T-cell (primary cell): ENCODE results near the gene MMEL1. TPM values are rescaled to one million over a fixed set of nuclear protein-coding genes. Genes with fewer than 3 reads are reported as not detected.
"Not testable (repeated sequence)": the region's sequence is repeated elsewhere in the genome, so short reads cannot be mapped to it uniquely, and the experiment has no call there.

Experiments used
- ATAC-seq, 4 experiments: fragments of 200-7000 bp in 3 of 4; fragments of 150-1000 bp in 1 of 4; cut with Tn5 transposase; replicated peaks in 1 of 4; 1 replicate in 3 of 4; 2 replicates in 1 of 4; pipeline ENCODE4 v1.10.0; 2021; ENCODE audit warnings: moderate library complexity in 3 of 4, mild to moderate bottlenecking in 2 of 4, moderate number of reproducible peaks in 1 of 4
- CTCF ChIA-PET, 2 donors: fragments of 300-600 bp; sonication (Branson Sonifier 250); formaldehyde crosslinking; loops; one replicate each; lab custom pipeline; 2022; ENCODE audit warnings: antibody characterized with exemption in 2 of 2; lab: Charles Lee
- POLR2A ChIA-PET, 2 donors: fragments of 300-600 bp; sonication (Branson Sonifier 250); formaldehyde crosslinking; loops; one replicate each; lab custom pipeline; 2022; ENCODE audit warnings: antibody characterized with exemption in 2 of 2; lab: Charles Lee
- DNase-seq, 35 experiments: peaks; one replicate each; pipeline versions ENCODE4 v3.0.0 to v3.0.0-alpha.2; 2013 to 2023
- H3K27ac ChIP-seq: one replicate; pipeline ENCODE4 v1.5.1; 2013; ENCODE audit warnings: low read length
- H3K27me3 ChIP-seq, 2 experiments: replicated peaks in 1 of 2; 1 replicate in 1 of 2; 2 replicates in 1 of 2; pipeline versions ENCODE4 v1.6.1 to v1.7.0; 2013; ENCODE audit warnings: low read length in 1 of 2, mixed read lengths in 1 of 2; ENCODE audit not compliant: control insufficient read depth in 2 of 2, insufficient read depth in 2 of 2; ENCODE audit errors: extremely low read depth in 1 of 2
- H3K36me3 ChIP-seq, 2 donors: 1 replicate in 1 of 2; 2 replicates in 1 of 2; pipeline versions ENCODE4 v1.6.1 to v1.7.0; 2013; ENCODE audit warnings: low read length in 1 of 2; ENCODE audit not compliant: control insufficient read depth in 2 of 2, insufficient read depth in 1 of 2; ENCODE audit errors: extremely low read depth in 1 of 2
- H3K4me1 ChIP-seq, 2 experiments: 1 replicate in 1 of 2; 2 replicates in 1 of 2; pipeline versions ENCODE4 v1.6.1 to v1.7.0; 2013; ENCODE audit warnings: low read length in 2 of 2, mixed read lengths in 1 of 2; ENCODE audit not compliant: insufficient read depth in 2 of 2, control insufficient read depth in 1 of 2; ENCODE audit errors: extremely low read depth in 1 of 2
- H3K4me3 ChIP-seq, 2 donors: 1 replicate in 1 of 2; 2 replicates in 1 of 2; pipeline versions ENCODE4 v1.5.1 to v1.7.0; 2013; ENCODE audit warnings: mild to moderate bottlenecking in 2 of 2, low read length in 1 of 2, moderate library complexity in 1 of 2; ENCODE audit not compliant: control insufficient read depth in 1 of 2; ENCODE audit errors: extremely low read depth in 1 of 2
- H3K9me3 ChIP-seq: 2 replicates; pipeline ENCODE4 v1.7.0; 2013
- H3K27ac Mint-ChIP-seq, 2 donors: one replicate each; pipeline ENCODE4 v1.8.0; 2020 to 2021; ENCODE audit warnings: mild to moderate bottlenecking in 2 of 2, mixed read lengths in 2 of 2
- H3K27me3 Mint-ChIP-seq, 2 donors: one replicate each; pipeline ENCODE4 v1.8.0; 2021 to 2022; ENCODE audit warnings: mixed read lengths in 2 of 2
- H3K36me3 Mint-ChIP-seq: one replicate; pipeline ENCODE4 v1.8.0; 2021; ENCODE audit warnings: mixed read lengths
- H3K4me1 Mint-ChIP-seq, 3 donors: one replicate each; pipeline ENCODE4 v1.8.0; 2020 to 2022; ENCODE audit warnings: mixed read lengths in 3 of 3, mild to moderate bottlenecking in 1 of 3
- H3K4me3 Mint-ChIP-seq, 3 donors: one replicate each; pipeline ENCODE4 v1.8.0; 2020 to 2022; ENCODE audit warnings: mild to moderate bottlenecking in 3 of 3, mixed read lengths in 3 of 3, moderate library complexity in 3 of 3
- H3K9me3 Mint-ChIP-seq, 3 donors: one replicate each; pipeline ENCODE4 v1.8.0; 2020 to 2022; ENCODE audit warnings: mixed read lengths in 3 of 3
- WGBS: methylation state at CpG from one replicate; pipeline ENCODE4 v1.1.5; 2013; ENCODE audit warnings: missing lambda C conversion rate; ENCODE audit not compliant: insufficient coverage; 5-methylcytosine and 5-hydroxymethylcytosine counted together
- total RNA-seq, 35 experiments: library from RNA in 6 of 35; stranded (reverse) in 6 of 35; fragments of 120-200 nt in 1 of 35; gene quantifications; one replicate each; pipeline versions ENCODE4 v1.2.1 to v1.2.4 and lab custom pipeline; 2013 to 2026

MMEL1 gene
- total RNA-seq, 5 donors from 2014 or later (not counting 1 experiment from before 2014, with no cell fraction given), result 0.72 to 3.3 (median 1.0) TPM

DNA sequence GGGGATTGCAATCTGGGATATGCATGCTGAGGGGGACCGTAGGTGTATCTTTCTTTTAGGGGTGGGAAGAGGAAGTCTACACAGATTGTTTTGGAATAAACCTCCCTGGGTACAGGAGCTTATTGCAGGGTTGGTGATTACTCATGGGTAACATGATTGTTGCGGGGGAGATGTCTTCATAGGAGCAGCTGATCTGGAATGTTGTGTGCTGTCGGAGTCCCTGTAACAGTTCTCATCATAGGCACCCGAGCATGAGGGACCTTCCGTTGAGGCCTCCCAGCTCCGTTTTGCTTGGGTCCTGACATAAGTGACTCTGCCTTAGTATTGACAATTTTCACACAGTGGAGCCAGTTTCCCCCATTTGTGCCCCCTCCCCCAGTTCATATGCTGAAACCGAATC, 50.4 kb downstream of the MMEL1 start:
- POLR2A ChIA-PET, result no interaction called here
- 90% methylated on average over 5 of the region's 7 CpGs for WGBS
- ATAC-seq (no peak), DNase-seq (no peak)
- no peaks in the 10 kb centered on the region for H3K9me3 Mint-ChIP-seq
- CTCF ChIA-PET, result no interaction called here
- H3K4me3 Mint-ChIP-seq, result peak overlapping the region in 1 of 3 donors; percentile 28
- H3K27ac ChIP-seq, result no peak overlapping the region
- H3K27me3 Mint-ChIP-seq, result no peaks in the 10 kb centered on the region
- peak overlapping the region; percentile 74 for H3K27ac Mint-ChIP-seq
- H3K27me3 ChIP-seq, result peaks cover 0 to 2% of the 10 kb centered on the region in 2 experiments
- H3K4me3 ChIP-seq, result no peak overlapping the region
- no peaks in the 10 kb centered on the region for H3K9me3 ChIP-seq
- peaks cover 66 to 70% (median 69%) of the 10 kb centered on the region in 3 donors for H3K4me1 Mint-ChIP-seq
- H3K4me1 ChIP-seq, result peaks cover 29 to 86% of the 10 kb centered on the region in 2 experiments
- peaks cover 4% of the 10 kb centered on the region for H3K36me3 Mint-ChIP-seq
- no peaks in the 10 kb centered on the region for H3K36me3 ChIP-seq

- Histone ChIP-seq H3K4me1 (peaks cover 36 to 96% of the 10 kb centered on the region in 2 experiments), H3K9me3 (no peaks in the 10 kb centered on the region), H3K4me3 (no peak overlapping the region), H3K36me3 (no peaks in the 10 kb centered on the region), H3K27me3 (no peaks in the 10 kb centered on the region), H3K27ac (no peak overlapping the region)
- ATAC-seq, result no peak
- Mint-ChIP-seq H3K27me3 (no peaks in the 10 kb centered on the region), H3K4me3 (no peak overlapping the region), H3K36me3 (peaks cover 4% of the 10 kb centered on the region), H3K4me1 (peaks cover 71 to 83% (median 77%) of the 10 kb centered on the region in 3 donors), H3K9me3 (no peaks in the 10 kb centered on the region), H3K27ac (no peak overlapping the region)
- ChIA-PET POLR2A (no interaction called here), CTCF (no interaction called here)
- DNase-seq, result no peak
- WGBS, result 82% methylated on average over 8 of the region's 10 CpGs
Measured at GRCh38 chr1:2580691-2581090, 52.1 kb downstream of the MMEL1 start.

GRCh38 chr1:2578758-2579118, 54.1 kb downstream of the MMEL1 start:
- DNase-seq (peak in 1 of 35 experiments; percentile 44), ATAC-seq (no peak)
- peaks cover 0 to 5% (median 3%) of the 10 kb centered on the region in 3 donors for H3K9me3 Mint-ChIP-seq
- H3K27me3 Mint-ChIP-seq, result no peaks in the 10 kb centered on the region
- CTCF ChIA-PET, result interaction anchor here in 1 of 2 donors (1.3 to 1.4 kb wide), 3 partner anchors 9 to 54 kb away, joined by 3 to 4 read pairs (median 3); no protein-coding TSS in a partner anchor
- Histone ChIP-seq H3K9me3 (no peaks in the 10 kb centered on the region), H3K4me3 (peak overlapping the region in 1 of 2 donors; percentile 17), H3K4me1 (peaks cover 24 to 81% of the 10 kb centered on the region in 2 experiments), H3K27ac (peak overlapping the region; percentile 99), H3K27me3 (no peaks in the 10 kb centered on the region), H3K36me3 (no peaks in the 10 kb centered on the region)
- peak overlapping the region; percentile 94 to 96 for H3K27ac Mint-ChIP-seq
- H3K4me1 Mint-ChIP-seq, result peaks cover 55 to 63% (median 60%) of the 10 kb centered on the region in 3 donors
- WGBS, result no CpG with 5 or more reads among the region's 4 CpGs
- H3K4me3 Mint-ChIP-seq, result peak overlapping the region; percentile 67 to 76 (median 75)
- POLR2A ChIA-PET, result no interaction called here
- peaks cover 4% of the 10 kb centered on the region for H3K36me3 Mint-ChIP-seq

GRCh38 chr1:2577565-2578075, 55.2 kb downstream of the MMEL1 start:
- peak; percentile 11 to 46 (median 24) for ATAC-seq
- Mint-ChIP-seq H3K9me3 (peaks cover 2 to 16% (median 13%) of the 10 kb centered on the region in 3 donors), H3K4me3 (peak overlapping the region; percentile 67 to 76 (median 75))

DNA sequence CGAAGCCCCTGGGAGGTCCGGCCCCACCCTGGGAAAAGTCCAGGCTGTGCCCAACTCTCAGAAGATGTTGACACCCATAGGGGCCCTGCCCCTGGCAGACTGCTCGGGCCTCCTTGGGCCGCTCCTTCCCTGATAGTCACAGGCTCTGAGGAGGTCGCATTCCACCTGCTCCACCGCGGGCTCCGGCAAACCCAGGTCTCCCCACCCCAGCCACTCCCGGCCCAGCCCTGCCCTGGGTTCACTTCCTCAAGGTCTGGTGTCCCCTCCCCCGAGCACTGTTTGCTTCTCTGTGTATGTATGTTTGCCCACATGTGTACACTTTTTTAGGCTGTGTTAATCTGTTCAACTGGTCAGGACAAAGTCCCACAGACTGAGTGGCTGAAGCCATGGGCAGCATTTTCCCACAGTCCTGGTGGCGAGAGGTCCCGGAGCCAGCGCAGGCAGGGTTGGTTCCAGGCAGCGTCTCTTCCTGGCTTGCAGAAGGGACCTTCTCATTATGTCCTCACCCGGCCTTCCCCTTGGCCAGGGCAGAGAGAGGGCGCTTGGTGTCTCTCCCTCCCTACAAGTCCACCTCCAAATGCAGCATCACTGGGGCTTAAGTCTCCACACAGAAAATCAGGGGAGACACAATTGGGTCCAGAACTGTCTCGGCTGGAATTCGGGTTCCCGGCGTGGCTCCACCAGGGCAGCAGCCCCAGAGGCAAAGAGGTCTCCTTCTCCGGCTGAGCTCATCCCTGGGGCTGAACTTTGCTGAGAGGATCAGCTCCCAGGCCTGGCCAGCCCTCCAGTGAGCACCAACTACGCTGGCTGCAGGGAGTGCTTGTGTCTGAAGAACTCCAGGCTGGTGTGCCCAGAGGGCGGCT, 56.8 kb downstream of the MMEL1 start:
- DNase-seq (no peak), ATAC-seq (no peak)
- no peaks in the 10 kb centered on the region for H3K36me3 ChIP-seq
- no peak overlapping the region for H3K4me3 ChIP-seq
- no peaks in the 10 kb centered on the region for H3K27me3 Mint-ChIP-seq
- peaks cover 2 to 18% (median 13%) of the 10 kb centered on the region in 3 donors for H3K9me3 Mint-ChIP-seq
- no peaks in the 10 kb centered on the region for H3K27me3 ChIP-seq
- peak overlapping the region; percentile 43 to 52 for H3K27ac Mint-ChIP-seq
- H3K27ac ChIP-seq, result no peak overlapping the region
- H3K36me3 Mint-ChIP-seq, result peaks cover 4% of the 10 kb centered on the region
- 89% methylated on average over 11 of the region's 23 CpGs for whole genome bisulfite sequencing
- ChIA-PET POLR2A (no interaction called here), CTCF (no interaction called here)
- peaks cover 35 to 45% (median 42%) of the 10 kb centered on the region in 3 donors for H3K4me1 Mint-ChIP-seq
- H3K4me3 Mint-ChIP-seq, result peak overlapping the region in 1 of 3 donors; percentile 20
- no peaks in the 10 kb centered on the region for H3K9me3 ChIP-seq
- peaks cover 15 to 56% of the 10 kb centered on the region in 2 experiments for H3K4me1 ChIP-seq

More at GRCh38 chr1:2577565-2578075, 55.2 kb downstream of the MMEL1 start:
- peaks cover 47 to 57% (median 56%) of the 10 kb centered on the region in 3 donors for H3K4me1 Mint-ChIP-seq
- peak overlapping the region; percentile 94 to 96 for H3K27ac Mint-ChIP-seq
- not testable (repeated sequence) for H3K27me3 ChIP-seq, H3K36me3 Mint-ChIP-seq, H3K27me3 Mint-ChIP-seq, H3K9me3 ChIP-seq, H3K36me3 ChIP-seq
- Histone ChIP-seq H3K4me3 (peak overlapping the region; percentile 51 to 56), H3K4me1 (peaks cover 18 to 69% of the 10 kb centered on the region in 2 experiments), H3K27ac (peak overlapping the region; percentile 99)
- 8% methylated on average over 10 of the region's 23 CpGs for WGBS
- DNase-seq, result peak in 22 of 35 experiments; percentile 24 to 77 (median 39)
- ChIA-PET POLR2A (interaction anchor here in 1 of 2 donors (0.5 to 0.7 kb wide), 3 partner anchors 8 to 38 kb away, joined by 3 to 4 read pairs (median 3); no protein-coding TSS in a partner anchor), CTCF (interaction anchor here (0.7 to 1.5 kb wide), 6 partner anchors 10 to 378 kb away, joined by 3 to 5 read pairs (median 4); no protein-coding TSS in a partner anchor)

- Histone ChIP-seq H3K9me3 (no peaks in the 10 kb centered on the region), H3K4me3 (no peak overlapping the region), H3K4me1 (peaks cover 13 to 40% of the 10 kb centered on the region in 2 experiments), H3K36me3 (no peaks in the 10 kb centered on the region), H3K27me3 (no peaks in the 10 kb centered on the region), H3K27ac (no peak overlapping the region)
- no peak overlapping the region for H3K27ac Mint-ChIP-seq
- peaks cover 4% of the 10 kb centered on the region for H3K36me3 Mint-ChIP-seq
- ATAC-seq, result no peak
- H3K4me3 Mint-ChIP-seq, result no peak overlapping the region
- H3K27me3 Mint-ChIP-seq, result no peaks in the 10 kb centered on the region
- 79% methylated on average over 6 of the region's 9 CpGs for WGBS
- CTCF ChIA-PET, result no interaction called here
- POLR2A ChIA-PET, result no interaction called here
- no peak for DNase-seq
- peaks cover 21 to 31% (median 30%) of the 10 kb centered on the region in 3 donors for H3K4me1 Mint-ChIP-seq
- peaks cover 2 to 18% (median 13%) of the 10 kb centered on the region in 3 donors for H3K9me3 Mint-ChIP-seq
Measured at GRCh38 chr1:2574350-2574749, 58.5 kb downstream of the MMEL1 start.
